Measurements from ENCODE around the gene PPP1R15B. TPM values are rescaled to one million over a fixed set of nuclear protein-coding genes. Genes with fewer than 3 reads are reported as not detected.

Gene PPP1R15B
- total RNA-seq, 2 experiments from 2014 or later = 64.7 to 66.0 TPM

DNA sequence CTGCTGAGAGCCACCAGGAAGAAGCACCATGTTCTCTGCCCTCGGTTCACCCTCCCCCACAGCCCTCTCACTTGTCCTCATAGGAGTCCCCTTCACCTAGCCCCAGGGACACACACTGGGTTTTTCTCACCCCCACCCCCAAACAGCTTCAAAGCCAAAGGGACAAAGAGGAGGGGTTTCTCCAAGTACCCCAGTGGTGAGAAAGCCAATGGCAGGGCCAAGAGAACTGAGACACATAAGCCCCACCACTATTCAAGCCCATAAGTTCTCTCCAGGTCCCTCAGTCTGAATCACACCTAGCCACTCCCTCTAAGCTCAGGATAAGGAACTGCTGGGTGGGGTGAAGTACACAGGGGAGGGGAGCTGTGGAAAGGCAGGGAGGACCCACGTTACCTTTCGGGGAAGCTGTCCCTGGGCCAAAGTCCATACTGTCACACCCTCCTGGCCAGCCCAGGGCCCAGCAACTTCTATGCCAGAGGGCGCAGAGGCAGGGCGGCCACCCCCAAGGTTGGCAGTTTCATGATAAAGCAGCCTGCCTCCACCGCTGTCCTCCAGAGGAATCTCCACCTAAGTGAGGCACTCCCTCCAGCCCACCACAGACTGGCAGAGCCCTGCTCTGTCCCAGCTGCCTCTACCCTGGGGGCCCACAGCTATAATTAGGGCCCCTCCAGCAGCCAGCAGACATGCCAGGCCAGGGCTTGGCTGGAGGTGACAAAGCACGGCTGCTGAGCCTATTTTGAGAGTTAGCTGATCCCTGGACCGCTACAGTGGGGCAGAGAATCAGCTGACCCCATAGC, 39.0 kb upstream of the PPP1R15B start:
- ChIA-PET POLR2A (interaction anchor here (1.2 to 1.5 kb wide), 2 partner anchors 56 to 66 kb away, joined by 3 to 4 read pairs; partner anchors contain the start of gene MDM4), CTCF (interaction anchor here (1.1 to 28.2 kb wide), 3 partner anchors 18 to 52 kb away, joined by 4 to 1090 read pairs (median 226); partner anchors contain the start of gene PIK3C2B)
- peaks cover 40% of the 10 kb centered on the region for H3K4me1 Mint-ChIP-seq (ENCODE audit: low read depth)
- no peaks in the 10 kb centered on the region for H3K9me3 Mint-ChIP-seq (ENCODE audit: insufficient read depth)
- ATAC-seq (no peak), DNase-seq (no peak)
- peak overlapping the region; percentile 30 for H3K27ac Mint-ChIP-seq
- H3K27me3 Mint-ChIP-seq (ENCODE audit: low read depth) = no peaks in the 10 kb centered on the region
- H3K36me3 Mint-ChIP-seq (ENCODE audit: low read depth) = peaks cover 35% of the 10 kb centered on the region
- H3K4me3 Mint-ChIP-seq = no peak overlapping the region

DNA sequence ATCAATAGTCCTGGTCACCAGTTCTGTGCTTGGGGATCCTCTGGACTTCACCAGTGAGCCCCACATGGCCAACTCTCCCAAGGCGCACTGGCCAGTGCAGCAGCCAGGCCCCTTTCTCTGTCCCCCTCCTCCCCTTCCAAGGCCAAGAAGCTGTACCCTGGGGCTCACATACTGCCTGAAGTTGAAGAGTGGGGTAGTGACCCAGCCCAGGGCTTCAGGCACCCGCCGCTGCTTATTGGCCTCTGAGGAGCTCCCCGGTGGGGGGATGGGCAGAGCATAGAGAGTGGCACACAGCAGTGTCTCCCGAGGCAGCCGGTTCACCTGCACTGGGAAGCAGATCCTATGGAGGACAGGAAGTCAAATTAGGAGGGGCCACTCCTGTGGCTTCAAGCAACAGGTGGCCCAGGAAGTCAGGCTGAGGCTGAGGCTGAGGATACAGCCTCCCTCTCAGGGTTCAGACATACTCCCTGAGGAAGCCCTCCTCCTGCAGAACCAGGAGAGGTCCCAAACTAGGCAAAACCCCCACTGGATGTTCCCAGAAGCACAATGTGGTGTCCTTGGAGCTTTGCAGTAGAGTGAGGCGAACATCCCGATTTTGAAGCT, 38.2 kb upstream of the PPP1R15B start:
- Mint-ChIP-seq H3K27me3 (ENCODE audit: low read depth) (no peaks in the 10 kb centered on the region), H3K36me3 (ENCODE audit: low read depth) (peaks cover 35% of the 10 kb centered on the region), H3K4me3 (no peak overlapping the region), H3K4me1 (ENCODE audit: low read depth) (peaks cover 44% of the 10 kb centered on the region), H3K27ac (no peak overlapping the region), H3K9me3 (ENCODE audit: insufficient read depth) (no peaks in the 10 kb centered on the region)
- no peak for DNase-seq
- ChIA-PET POLR2A (interaction anchor here (1.1 to 1.5 kb wide), 3 partner anchors 49 to 67 kb away, joined by 3 to 4 read pairs (median 3); partner anchors contain the start of gene MDM4), CTCF (interaction anchor here (1.3 to 28.2 kb wide), 4 partner anchors 18 to 51 kb away, joined by 4 to 1090 read pairs (median 115); partner anchors contain the start of gene PIK3C2B)
- ATAC-seq = no peak

DNA sequence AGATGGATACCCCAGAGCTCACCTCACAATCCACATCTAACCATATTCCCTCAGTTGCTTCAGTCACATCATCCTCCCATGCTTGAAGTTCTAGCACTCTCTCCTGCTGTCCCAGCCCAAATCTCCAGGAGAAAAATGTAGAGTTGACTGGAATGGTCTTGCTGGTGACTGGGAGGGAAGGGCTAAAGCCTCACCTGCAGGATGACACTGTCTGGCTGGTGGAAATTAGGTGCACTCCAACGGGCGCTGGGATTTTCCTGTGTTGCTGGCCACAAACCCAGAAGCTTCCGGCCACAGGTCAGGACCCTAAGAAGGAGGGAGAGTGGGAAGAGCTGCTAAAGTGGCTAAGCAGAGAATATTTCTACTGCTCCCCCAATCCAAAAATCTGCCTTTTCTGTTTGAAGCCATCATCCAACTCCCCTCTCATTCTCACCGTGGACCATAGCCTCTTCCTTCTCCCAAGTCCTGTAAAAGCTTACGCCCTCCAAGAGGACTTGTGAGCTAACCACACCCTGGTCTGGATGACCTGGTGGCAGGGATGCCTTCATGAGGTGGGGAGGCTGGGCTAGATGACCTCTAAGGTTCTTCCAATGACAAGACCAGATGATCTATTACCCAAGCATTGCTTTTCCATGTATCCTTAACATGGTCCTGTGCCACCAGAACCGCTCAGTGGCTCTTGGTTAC, 37.5 kb upstream of the PPP1R15B start:
- peaks cover 44% of the 10 kb centered on the region for H3K4me1 Mint-ChIP-seq (ENCODE audit: low read depth)

GRCh38 chr1:204448344-204448964, 36.8 kb upstream of the PPP1R15B start:
- DNase-seq (no peak), ATAC-seq (no peak)
- H3K27me3 Mint-ChIP-seq (ENCODE audit: low read depth) = no peaks in the 10 kb centered on the region
- no peak overlapping the region for H3K4me3 Mint-ChIP-seq
- peaks cover 43% of the 10 kb centered on the region for H3K36me3 Mint-ChIP-seq (ENCODE audit: low read depth)
- H3K9me3 Mint-ChIP-seq (ENCODE audit: insufficient read depth) = no peaks in the 10 kb centered on the region
- H3K27ac Mint-ChIP-seq = peak overlapping the region; percentile 43
- ChIA-PET POLR2A (interaction anchor here (1.1 to 2.9 kb wide), 2 partner anchors 46 to 50 kb away, joined by 3 to 18 read pairs; partner anchors contain the start of gene PIK3C2B), CTCF (interaction anchor here (1.2 to 28.2 kb wide), 11 partner anchors 9 to 613 kb away, joined by 3 to 1090 read pairs (median 10); partner anchors contain the start of gene PIK3C2B)
- H3K4me1 Mint-ChIP-seq (ENCODE audit: low read depth) = peaks cover 43% of the 10 kb centered on the region

More for the DNA sequence above, 37.5 kb upstream of the PPP1R15B start:
- Mint-ChIP-seq H3K36me3 (ENCODE audit: low read depth) (peaks cover 41% of the 10 kb centered on the region), H3K9me3 (ENCODE audit: insufficient read depth) (no peaks in the 10 kb centered on the region), H3K27ac (no peak overlapping the region), H3K4me3 (no peak overlapping the region), H3K27me3 (ENCODE audit: low read depth) (no peaks in the 10 kb centered on the region)
- ChIA-PET POLR2A (interaction anchor here (1.1 kb wide), 1 partner anchor 50 kb away, joined by 3 read pairs; no protein-coding TSS in a partner anchor), CTCF (interaction anchor here (1.3 to 28.2 kb wide), 4 partner anchors 17 to 51 kb away, joined by 4 to 1090 read pairs (median 115); partner anchors contain the start of gene PIK3C2B)
- DNase-seq = no peak
- no peak for ATAC-seq

GRCh38 chr1:204447736-204448135, 36.1 kb upstream of the PPP1R15B start:
- POLR2A ChIA-PET = interaction anchor here (0.5 to 2.9 kb wide), 4 partner anchors 13 to 59 kb away, joined by 3 to 18 read pairs (median 6); partner anchors contain the start of gene PIK3C2B
- CTCF ChIA-PET = interaction anchor here (1.0 to 28.2 kb wide), 14 partner anchors 9 to 614 kb away, joined by 3 to 1090 read pairs (median 11); partner anchors contain the start of genes MDM4 and PIK3C2B
- no peak overlapping the region for H3K4me3 Mint-ChIP-seq
- peaks cover 44% of the 10 kb centered on the region for H3K36me3 Mint-ChIP-seq (ENCODE audit: low read depth)
- no peaks in the 10 kb centered on the region for H3K27me3 Mint-ChIP-seq (ENCODE audit: low read depth)
- H3K27ac Mint-ChIP-seq = peak overlapping the region; percentile 43
- ATAC-seq (no peak), DNase-seq (no peak)
- H3K9me3 Mint-ChIP-seq (ENCODE audit: insufficient read depth) = no peaks in the 10 kb centered on the region
- peaks cover 36% of the 10 kb centered on the region for H3K4me1 Mint-ChIP-seq (ENCODE audit: low read depth)

DNA sequence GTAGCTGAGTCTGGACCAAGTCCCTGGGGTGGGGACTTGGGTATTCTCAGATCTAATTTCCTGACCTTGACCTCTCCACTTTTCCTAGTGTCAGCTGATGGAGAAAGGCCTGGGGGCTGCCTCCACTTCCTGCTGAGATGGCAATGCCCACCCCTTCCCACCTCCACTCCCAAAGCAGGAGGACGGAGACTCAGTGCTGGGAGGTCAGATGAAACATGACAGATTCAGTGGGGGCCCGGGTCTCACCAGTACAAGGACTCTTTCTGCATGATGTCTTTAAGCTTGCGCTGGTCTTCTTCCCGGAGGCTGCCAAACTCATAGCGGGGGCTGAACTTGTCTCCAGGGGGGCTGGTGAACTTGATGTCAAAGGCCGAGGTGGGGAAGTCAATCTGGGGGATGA, 35.6 kb upstream of the PPP1R15B start:
- DNase-seq = no peak
- Mint-ChIP-seq H3K27ac (no peak overlapping the region), H3K9me3 (ENCODE audit: insufficient read depth) (no peaks in the 10 kb centered on the region), H3K4me3 (no peak overlapping the region), H3K4me1 (ENCODE audit: low read depth) (peaks cover 35% of the 10 kb centered on the region), H3K27me3 (ENCODE audit: low read depth) (no peaks in the 10 kb centered on the region), H3K36me3 (ENCODE audit: low read depth) (peaks cover 45% of the 10 kb centered on the region)
- ChIA-PET POLR2A (interaction anchor here (0.8 to 2.9 kb wide), 5 partner anchors 47 to 60 kb away, joined by 3 to 18 read pairs (median 4); partner anchors contain the start of gene PIK3C2B), CTCF (interaction anchor here (0.7 to 28.2 kb wide), 25 partner anchors 7 to 614 kb away, joined by 3 to 1090 read pairs (median 7); partner anchors contain the start of genes MDM4 and PIK3C2B)
- no peak for ATAC-seq

DNA sequence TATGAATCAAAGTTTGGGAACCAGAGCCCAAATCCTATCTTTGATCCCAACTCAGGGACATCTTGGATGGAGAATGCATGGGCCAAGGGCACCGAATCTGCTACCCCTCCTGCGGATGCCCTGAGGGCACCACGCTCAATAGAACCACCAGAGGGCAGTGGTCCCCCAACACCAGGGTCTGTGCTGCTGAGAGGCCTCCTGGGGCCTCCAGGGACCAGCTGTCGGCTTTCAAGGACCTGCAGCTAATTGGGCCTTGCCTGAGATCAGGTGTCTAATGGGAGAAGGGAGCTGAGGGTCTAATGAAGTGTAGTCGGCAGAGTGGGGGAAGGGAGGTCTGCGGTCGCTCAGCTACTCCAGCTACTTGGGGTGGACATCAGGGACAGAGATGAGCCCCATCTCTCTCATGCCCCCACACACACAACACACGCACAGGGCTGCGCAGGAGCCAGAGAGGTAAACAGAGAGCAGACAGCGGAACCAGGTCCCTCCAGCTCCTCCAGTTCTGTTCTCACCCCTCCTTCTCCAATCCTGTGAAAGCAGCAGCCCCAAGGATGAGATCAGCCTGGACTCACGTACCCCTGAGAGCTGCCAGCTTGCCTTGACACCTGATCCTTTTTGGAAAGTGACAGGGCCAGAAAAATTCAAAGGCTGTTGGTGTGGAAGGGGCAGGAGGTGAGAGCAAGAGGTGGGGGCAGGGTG, 34.9 kb upstream of the PPP1R15B start:
- no peak overlapping the region for H3K4me3 Mint-ChIP-seq
- DNase-seq = peak; percentile 84
- H3K4me1 Mint-ChIP-seq (ENCODE audit: low read depth) = peaks cover 31% of the 10 kb centered on the region
- POLR2A ChIA-PET = interaction anchor here (0.9 to 2.9 kb wide), 4 partner anchors 47 to 56 kb away, joined by 3 to 18 read pairs (median 4); partner anchors contain the start of gene PIK3C2B
- peak; percentile 93 for ATAC-seq
- H3K9me3 Mint-ChIP-seq (ENCODE audit: insufficient read depth) = no peaks in the 10 kb centered on the region
- CTCF ChIA-PET = interaction anchor here (0.6 to 28.2 kb wide), 27 partner anchors 8 to 361 kb away, joined by 3 to 1090 read pairs (median 6); partner anchors contain the start of genes MDM4 and PIK3C2B
- no peaks in the 10 kb centered on the region for H3K27me3 Mint-ChIP-seq (ENCODE audit: low read depth)
- H3K36me3 Mint-ChIP-seq (ENCODE audit: low read depth) = peaks cover 44% of the 10 kb centered on the region
- peak overlapping the region; percentile 81 for H3K27ac Mint-ChIP-seq

DNA sequence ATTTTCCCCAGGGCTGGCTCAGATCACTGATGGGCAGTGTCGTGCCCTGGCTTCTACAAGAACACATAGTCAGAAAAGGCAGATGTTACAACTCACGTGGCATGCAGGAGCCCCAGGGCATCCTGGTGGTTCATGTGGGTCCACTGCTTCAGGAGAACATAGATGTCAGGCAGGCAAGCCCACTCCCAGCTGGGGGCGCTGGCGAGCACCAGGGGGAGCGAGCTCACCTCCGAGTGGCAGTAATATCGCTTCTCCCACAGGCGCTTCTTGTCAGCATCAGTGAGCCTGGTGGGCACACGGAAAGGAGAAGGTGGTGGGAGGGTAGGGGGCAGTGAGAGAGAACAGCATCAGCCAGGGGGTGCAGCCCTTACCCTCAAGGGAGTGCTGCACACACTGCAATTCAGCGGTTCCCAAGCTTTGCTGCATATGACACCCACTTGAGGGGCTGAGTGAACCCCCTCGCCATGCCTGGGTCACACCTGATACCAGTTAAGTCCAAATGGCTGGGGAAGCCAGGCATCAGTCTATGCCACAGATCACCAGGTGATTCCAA, 34.3 kb upstream of the PPP1R15B start:
- ATAC-seq = peak; percentile 45
- ChIA-PET POLR2A (interaction anchor here (1.6 to 2.9 kb wide), 2 partner anchors 48 to 50 kb away, joined by 5 to 18 read pairs; partner anchors contain the start of gene PIK3C2B), CTCF (interaction anchor here (0.7 to 28.2 kb wide), 21 partner anchors 11 to 361 kb away, joined by 3 to 1090 read pairs (median 7); partner anchors contain the start of genes MDM4 and PIK3C2B)
- Mint-ChIP-seq H3K36me3 (ENCODE audit: low read depth) (peaks cover 44% of the 10 kb centered on the region), H3K27me3 (ENCODE audit: low read depth) (no peaks in the 10 kb centered on the region), H3K4me1 (ENCODE audit: low read depth) (peaks cover 27% of the 10 kb centered on the region), H3K27ac (no peak overlapping the region), H3K4me3 (no peak overlapping the region), H3K9me3 (ENCODE audit: insufficient read depth) (no peaks in the 10 kb centered on the region)
- peak; percentile 60 for DNase-seq

- ChIA-PET POLR2A (interaction anchor here (1.1 kb wide), 1 partner anchor 50 kb away, joined by 4 read pairs; the partner anchor contains the start of gene PIK3C2B), CTCF (interaction anchor here (1.2 to 28.2 kb wide), 5 partner anchors 9 to 363 kb away, joined by 3 to 1090 read pairs (median 9); partner anchors contain the start of gene PIK3C2B)
- DNase-seq (no peak), ATAC-seq (no peak)
- Mint-ChIP-seq H3K9me3 (ENCODE audit: insufficient read depth) (no peaks in the 10 kb centered on the region), H3K4me1 (ENCODE audit: low read depth) (peaks cover 15% of the 10 kb centered on the region), H3K4me3 (no peak overlapping the region), H3K36me3 (ENCODE audit: low read depth) (peaks cover 44% of the 10 kb centered on the region), H3K27ac (no peak overlapping the region), H3K27me3 (ENCODE audit: low read depth) (no peaks in the 10 kb centered on the region)
Measured at GRCh38 chr1:204443871-204444581, 32.4 kb upstream of the PPP1R15B start.
